Choroid plexus epithelial cell (primary cell): ENCODE data around the gene CSPG4.
A peak's percentile ranks its signal among the peaks of the same experiment; 100 is the strongest.
"Not testable (repeated sequence)": the region's sequence is repeated elsewhere in the genome, so short reads cannot be mapped to it uniquely, and the experiment has no call there.

Experiments used
- DNase-seq: peaks from one replicate; pipeline ENCODE4 v3.0.0-alpha.2; 2010; ENCODE audit warnings: low read depth
- H3K4me3 ChIP-seq: 2 replicates; pipeline ENCODE4 v1.5.1; 2011; ENCODE audit warnings: low read depth, mild to moderate bottlenecking, control low read depth, low read length, moderate library complexity
- CTCF ChIP-seq: conservative IDR thresholded peaks from 2 replicates; pipeline ENCODE4 v1.5.1; 2011; ENCODE audit warnings: low read depth, mild to moderate bottlenecking, control low read depth, inconsistent platforms, low read length, moderate library complexity

Gene CSPG4

GRCh38 chr15:75758071-75758872, 45.6 kb upstream of the CSPG4 start:
- TF ChIP-seq CTCF = peak; percentile 45
- peak overlapping the region; percentile 72 for H3K4me3 ChIP-seq
- DNase-seq = peak; percentile 85

GRCh38 chr15:75754871-75755270, 42.2 kb upstream of the CSPG4 start:
- DNase-seq, H3K4me3 ChIP-seq: not testable (repeated sequence)

- no peak overlapping the region for H3K4me3 ChIP-seq
- TF ChIP-seq CTCF = no peak
- DNase-seq = no peak
Measured at GRCh38 chr15:75753145-75753544, 40.5 kb upstream of the CSPG4 start.

DNA sequence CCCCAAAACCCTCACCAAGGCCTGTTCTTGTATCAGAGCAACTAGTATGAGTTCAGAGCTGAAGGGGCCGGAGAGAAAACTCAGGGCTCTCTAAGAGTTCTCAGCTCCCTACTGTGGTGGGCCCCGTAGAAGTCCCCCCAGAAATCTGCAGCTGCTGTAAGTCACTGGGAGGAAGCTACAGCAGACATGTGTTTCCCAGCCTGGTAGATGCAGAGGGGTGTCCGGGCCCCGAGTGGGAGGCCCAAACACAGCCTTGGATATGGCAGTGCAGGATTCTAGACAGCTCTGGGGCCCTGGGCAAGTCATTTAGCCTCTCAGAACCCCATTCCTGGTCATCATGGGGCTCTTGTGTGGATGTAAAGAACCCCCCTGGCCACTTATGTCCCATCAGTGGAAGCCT, 39.2 kb upstream of the CSPG4 start:
- TF ChIP-seq CTCF = no peak
- DNase-seq = no peak
- no peak overlapping the region for H3K4me3 ChIP-seq

- DNase-seq = no peak
- no peak overlapping the region for H3K4me3 ChIP-seq
- TF ChIP-seq CTCF = no peak
Measured at GRCh38 chr15:75751116-75751875, 38.6 kb upstream of the CSPG4 start.

GRCh38 chr15:75750261-75751050, 37.8 kb upstream of the CSPG4 start:
- DNase-seq = no peak
- TF ChIP-seq CTCF = no peak
- no peak overlapping the region for H3K4me3 ChIP-seq

- H3K4me3 ChIP-seq = no peak overlapping the region
- no peak for TF ChIP-seq CTCF
- DNase-seq = no peak
Measured at GRCh38 chr15:75749820-75750219, 37.2 kb upstream of the CSPG4 start.

DNA sequence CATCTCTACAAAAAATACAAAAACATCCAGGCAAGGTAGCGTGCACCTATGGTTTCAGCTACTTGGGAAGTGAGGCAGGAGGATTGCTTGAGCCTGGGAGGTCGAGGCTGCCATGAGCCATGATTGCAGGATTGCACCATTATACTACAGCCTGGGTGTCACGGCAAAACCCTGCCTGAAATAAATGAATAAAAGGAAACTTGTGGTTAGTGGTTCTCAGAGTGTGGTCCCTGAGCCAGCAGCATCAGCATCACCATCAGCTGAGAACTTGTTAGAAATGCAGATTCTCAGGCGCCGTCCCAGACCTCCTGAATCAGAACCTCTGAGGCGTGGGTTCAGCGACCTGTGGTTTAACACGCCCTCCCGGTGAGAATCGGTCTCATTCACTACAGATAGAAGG, 36.2 kb upstream of the CSPG4 start:
- not testable (repeated sequence) for DNase-seq, H3K4me3 ChIP-seq

GRCh38 chr15:75747121-75747520, 34.5 kb upstream of the CSPG4 start:
- DNase-seq, H3K4me3 ChIP-seq: not testable (repeated sequence)
